Nephron (organoid): Measurements from ENCODE around the gene RMI1.

Experiments
- H3K27ac Mint-ChIP-seq, 3 experiments: 2 replicates each; pipeline ENCODE4 v1.8.0; 2020; ENCODE audit warnings: mixed read lengths in 3 of 3, mild to moderate bottlenecking in 2 of 3, moderate library complexity in 1 of 3
- H3K27me3 Mint-ChIP-seq: 2 replicates; pipeline ENCODE4 v1.8.0; 2021; ENCODE audit warnings: low read depth, mild to moderate bottlenecking, moderate library complexity, mixed read lengths
- H3K36me3 Mint-ChIP-seq: 2 replicates; pipeline ENCODE4 v1.8.0; 2020; ENCODE audit warnings: low read depth, mixed read lengths
- H3K4me1 Mint-ChIP-seq: 2 replicates; pipeline ENCODE4 v1.8.0; 2020; ENCODE audit warnings: mixed read lengths
- H3K4me3 Mint-ChIP-seq, 3 experiments: 2 replicates each; pipeline ENCODE4 v1.8.0; 2020; ENCODE audit warnings: mild to moderate bottlenecking in 3 of 3, mixed read lengths in 3 of 3, moderate library complexity in 2 of 3
- H3K9me3 Mint-ChIP-seq: 2 replicates; pipeline ENCODE4 v1.8.0; 2020; ENCODE audit warnings: mixed read lengths
- TF ChIP-seq, protein P1 (sequence below), 3 experiments: fragments of 200-600 bp; sonication (generic); IDR thresholded peaks; one replicate each; pipeline ENCODE4 v1.5.0; 2021; ENCODE audit warnings: antibody characterized with exemption in 3 of 3; ENCODE audit not compliant: unreplicated experiment in 3 of 3

RMI1 gene

DNA sequence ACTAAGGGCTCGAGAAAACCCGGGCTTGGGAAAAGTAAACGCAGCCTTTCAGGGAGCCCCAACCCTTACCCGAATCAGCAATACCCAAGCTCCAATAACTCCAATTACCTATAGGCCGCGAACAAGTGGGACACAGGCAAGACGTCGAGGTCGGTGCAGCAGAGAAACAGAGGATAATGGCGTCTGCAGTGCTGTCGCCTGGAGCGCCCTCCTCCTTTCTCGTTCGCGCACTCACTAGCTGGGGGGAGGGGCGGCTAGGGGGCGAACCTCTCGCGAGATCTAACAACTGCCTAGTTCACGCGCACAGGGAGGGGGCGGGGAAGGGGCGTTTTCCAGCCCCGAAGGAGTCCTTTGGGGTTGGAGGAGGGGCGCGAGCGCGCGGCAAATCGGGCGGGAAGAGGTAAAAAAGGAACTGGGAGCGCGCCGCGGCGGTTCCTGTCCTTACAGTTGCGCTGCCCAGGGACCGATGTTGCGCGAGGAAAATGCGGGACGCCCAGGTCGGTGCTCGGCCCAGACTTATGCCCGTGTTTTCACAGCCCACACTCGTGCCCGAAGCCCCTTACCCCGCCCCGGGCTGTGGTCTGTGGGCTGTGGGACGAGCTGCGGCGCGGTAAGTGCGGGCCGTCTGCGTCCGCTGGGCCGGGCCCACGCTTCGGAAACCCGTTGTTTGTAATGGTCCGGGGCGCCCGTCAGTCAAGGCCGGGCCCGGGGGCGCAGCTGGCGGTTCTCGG is at the start of gene RMI1:
Gene RMI1 (plus strand): TSS at position 411 of the 731 bp plus-strand sequence. CDS start 20,182 bp downstream, outside the sequence.
- Mint-ChIP-seq H3K4me3 (peak within 1 kb of the TSS; percentile 97 to 98 (median 97)), H3K27me3 (no peaks in the 10 kb centered on the region), H3K4me1 (peaks cover 30% of the 10 kb centered on the region), H3K9me3 (no peaks in the 10 kb centered on the region), H3K27ac (peak within 1 kb of the TSS; percentile 100), H3K36me3 (peaks cover 35% of the 10 kb centered on the region)
- TF ChIP-seq, protein P1, sequence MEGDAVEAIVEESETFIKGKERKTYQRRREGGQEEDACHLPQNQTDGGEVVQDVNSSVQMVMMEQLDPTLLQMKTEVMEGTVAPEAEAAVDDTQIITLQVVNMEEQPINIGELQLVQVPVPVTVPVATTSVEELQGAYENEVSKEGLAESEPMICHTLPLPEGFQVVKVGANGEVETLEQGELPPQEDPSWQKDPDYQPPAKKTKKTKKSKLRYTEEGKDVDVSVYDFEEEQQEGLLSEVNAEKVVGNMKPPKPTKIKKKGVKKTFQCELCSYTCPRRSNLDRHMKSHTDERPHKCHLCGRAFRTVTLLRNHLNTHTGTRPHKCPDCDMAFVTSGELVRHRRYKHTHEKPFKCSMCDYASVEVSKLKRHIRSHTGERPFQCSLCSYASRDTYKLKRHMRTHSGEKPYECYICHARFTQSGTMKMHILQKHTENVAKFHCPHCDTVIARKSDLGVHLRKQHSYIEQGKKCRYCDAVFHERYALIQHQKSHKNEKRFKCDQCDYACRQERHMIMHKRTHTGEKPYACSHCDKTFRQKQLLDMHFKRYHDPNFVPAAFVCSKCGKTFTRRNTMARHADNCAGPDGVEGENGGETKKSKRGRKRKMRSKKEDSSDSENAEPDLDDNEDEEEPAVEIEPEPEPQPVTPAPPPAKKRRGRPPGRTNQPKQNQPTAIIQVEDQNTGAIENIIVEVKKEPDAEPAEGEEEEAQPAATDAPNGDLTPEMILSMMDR (IDR thresholded peaks at IDR 0.05; ENCODE audit: unreplicated experiment in 3 of 3): no peak

DNA sequence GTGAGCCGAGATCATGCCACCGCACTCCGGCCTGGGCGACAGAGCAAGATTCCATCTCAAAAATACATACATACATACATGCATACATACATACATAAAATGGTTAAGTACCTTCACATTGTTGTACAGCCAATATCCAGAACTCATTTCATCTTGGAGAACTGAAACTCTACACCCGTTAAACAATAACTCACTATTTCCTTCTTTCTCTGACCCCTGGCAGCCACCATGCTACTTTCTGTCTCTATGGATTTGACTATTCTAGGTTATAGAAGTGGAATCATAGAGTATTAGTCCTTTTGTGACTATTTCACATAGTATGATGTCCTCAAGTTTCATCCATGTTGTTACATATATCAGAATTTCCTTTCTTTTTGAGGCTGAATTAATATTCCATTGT is 49.7 kb upstream of the RMI1 start:
- H3K4me1 Mint-ChIP-seq: peaks cover 13% of the 10 kb centered on the region
- TF ChIP-seq, protein P1 (IDR thresholded peaks at IDR 0.05; ENCODE audit: unreplicated experiment in 3 of 3): no peak
- H3K27ac Mint-ChIP-seq: no peak overlapping the region
- H3K36me3 Mint-ChIP-seq: no peaks in the 10 kb centered on the region
- H3K27me3 Mint-ChIP-seq: no peaks in the 10 kb centered on the region
- H3K9me3 Mint-ChIP-seq: no peaks in the 10 kb centered on the region
- no peak overlapping the region for H3K4me3 Mint-ChIP-seq

DNA sequence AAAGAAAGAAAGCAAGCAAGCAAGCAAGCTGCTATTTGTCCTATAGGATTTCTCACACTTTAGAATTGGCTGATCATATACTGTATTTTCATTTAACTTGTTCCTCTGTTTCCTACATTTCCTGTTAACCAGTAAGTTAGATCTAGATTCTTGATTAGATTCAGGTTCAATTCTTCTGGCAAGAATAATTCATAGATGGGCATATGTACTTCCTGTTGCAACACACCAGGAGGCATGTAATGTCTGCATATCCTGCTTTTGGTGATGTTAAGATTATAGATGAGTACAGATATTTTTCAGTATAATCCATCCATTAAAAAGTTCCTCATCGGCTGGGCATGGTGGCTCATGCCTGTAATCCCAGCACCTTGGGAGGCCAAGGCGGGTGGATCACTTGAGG is 48.6 kb upstream of the RMI1 start:
- Mint-ChIP-seq H3K27me3 (no peaks in the 10 kb centered on the region), H3K9me3 (no peaks in the 10 kb centered on the region), H3K27ac (no peak overlapping the region), H3K36me3 (no peaks in the 10 kb centered on the region), H3K4me1 (peaks cover 13% of the 10 kb centered on the region), H3K4me3 (no peak overlapping the region)
- TF ChIP-seq, protein P1 (IDR thresholded peaks at IDR 0.05; ENCODE audit: unreplicated experiment in 3 of 3): no peak

DNA sequence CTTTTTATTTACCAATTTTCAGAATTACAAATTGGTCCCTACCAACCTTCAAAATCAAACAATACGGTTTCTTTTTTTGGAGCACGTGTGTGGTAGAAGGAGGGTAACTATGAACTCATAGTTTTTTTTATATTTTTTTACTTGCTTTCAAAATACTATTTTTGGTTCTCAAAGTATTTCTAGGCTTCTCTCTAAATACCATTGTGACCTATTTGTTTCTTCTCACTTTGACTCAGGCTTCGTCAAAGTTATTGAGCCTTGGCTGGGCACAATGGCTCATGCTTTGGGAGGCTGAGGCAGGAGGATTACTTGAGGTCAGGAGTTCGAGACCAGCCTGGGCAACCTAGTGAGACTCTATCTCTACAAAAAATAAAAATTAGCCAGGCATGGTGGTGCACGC is 47.8 kb upstream of the RMI1 start:
- peaks cover 13% of the 10 kb centered on the region for H3K4me1 Mint-ChIP-seq

DNA sequence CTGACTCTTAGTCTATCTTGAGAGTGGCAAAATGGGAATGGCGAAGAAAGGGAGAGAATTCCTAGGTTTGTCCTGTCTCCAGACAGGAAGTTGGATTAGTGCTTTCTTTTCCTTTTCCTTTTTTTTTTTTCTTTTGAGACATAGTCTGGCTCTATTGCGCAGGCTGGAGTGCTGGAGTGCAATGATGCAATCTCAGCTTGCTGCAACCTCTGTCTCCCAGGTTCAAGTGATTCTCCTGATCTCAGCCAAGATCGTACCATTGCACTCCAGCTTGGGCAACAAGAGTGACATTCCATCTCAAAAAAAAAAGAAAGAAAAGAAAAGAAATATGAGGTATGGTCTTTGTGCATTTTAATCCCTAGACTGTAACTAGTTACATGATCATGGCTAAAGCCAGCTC is 46.8 kb upstream of the RMI1 start:
- H3K27ac Mint-ChIP-seq: no peak overlapping the region
- no peak overlapping the region for H3K4me3 Mint-ChIP-seq
- no peaks in the 10 kb centered on the region for H3K9me3 Mint-ChIP-seq
- no peaks in the 10 kb centered on the region for H3K36me3 Mint-ChIP-seq
- TF ChIP-seq, protein P1 (IDR thresholded peaks at IDR 0.05; ENCODE audit: unreplicated experiment in 3 of 3): no peak
- peaks cover 13% of the 10 kb centered on the region for H3K4me1 Mint-ChIP-seq
- no peaks in the 10 kb centered on the region for H3K27me3 Mint-ChIP-seq

More for the DNA sequence above, 47.8 kb upstream of the RMI1 start:
- Mint-ChIP-seq H3K27ac (no peak overlapping the region), H3K27me3 (no peaks in the 10 kb centered on the region), H3K9me3 (no peaks in the 10 kb centered on the region), H3K36me3 (no peaks in the 10 kb centered on the region), H3K4me3 (no peak overlapping the region)
- TF ChIP-seq, protein P1 (IDR thresholded peaks at IDR 0.05; ENCODE audit: unreplicated experiment in 3 of 3): no peak
